HL-60 (cell line): Measurements from ENCODE around the gene NPHP4.

Source experiments
- GABPA ChIP-seq: IDR thresholded peaks from 2 replicates; pipeline ENCODE4 v1.6.1; 2012; ENCODE audit warnings: low read depth
- TF ChIP-seq, protein P1 (sequence below): IDR thresholded peaks from one replicate; pipeline ENCODE4 v1.5.1; 2011; ENCODE audit warnings: low read length, control low read depth, inconsistent platforms; ENCODE audit not compliant: insufficient read depth

DNA sequence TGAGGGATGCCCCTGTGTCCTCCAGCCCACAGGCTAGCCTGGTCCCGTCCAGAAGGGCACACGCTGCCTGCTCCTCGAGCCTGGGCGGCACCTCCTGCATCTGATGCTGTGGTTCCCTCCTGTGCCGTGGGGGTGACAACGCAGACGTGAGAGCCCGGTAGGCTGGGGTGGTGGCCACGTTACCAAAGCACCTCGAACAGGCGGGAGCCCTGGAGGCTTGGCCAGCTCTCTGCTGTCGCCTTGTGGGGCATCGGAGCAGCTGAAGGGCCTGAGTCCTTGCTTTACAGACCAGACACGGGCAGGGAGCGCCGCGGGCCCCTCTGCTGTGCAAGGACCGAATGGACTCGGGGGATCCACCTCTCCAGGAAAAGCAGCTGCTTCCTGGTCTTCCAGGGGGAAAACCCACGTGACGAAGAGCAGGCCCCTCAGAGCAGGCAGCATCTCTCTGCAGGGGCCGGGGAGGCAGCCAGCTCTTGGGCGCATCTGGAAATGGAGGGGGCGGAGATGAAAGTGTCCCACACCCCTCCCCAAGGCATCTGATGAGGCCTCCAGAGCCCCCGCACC is 133.3 kb downstream of the NPHP4 start:
- TF ChIP-seq, protein P1, sequence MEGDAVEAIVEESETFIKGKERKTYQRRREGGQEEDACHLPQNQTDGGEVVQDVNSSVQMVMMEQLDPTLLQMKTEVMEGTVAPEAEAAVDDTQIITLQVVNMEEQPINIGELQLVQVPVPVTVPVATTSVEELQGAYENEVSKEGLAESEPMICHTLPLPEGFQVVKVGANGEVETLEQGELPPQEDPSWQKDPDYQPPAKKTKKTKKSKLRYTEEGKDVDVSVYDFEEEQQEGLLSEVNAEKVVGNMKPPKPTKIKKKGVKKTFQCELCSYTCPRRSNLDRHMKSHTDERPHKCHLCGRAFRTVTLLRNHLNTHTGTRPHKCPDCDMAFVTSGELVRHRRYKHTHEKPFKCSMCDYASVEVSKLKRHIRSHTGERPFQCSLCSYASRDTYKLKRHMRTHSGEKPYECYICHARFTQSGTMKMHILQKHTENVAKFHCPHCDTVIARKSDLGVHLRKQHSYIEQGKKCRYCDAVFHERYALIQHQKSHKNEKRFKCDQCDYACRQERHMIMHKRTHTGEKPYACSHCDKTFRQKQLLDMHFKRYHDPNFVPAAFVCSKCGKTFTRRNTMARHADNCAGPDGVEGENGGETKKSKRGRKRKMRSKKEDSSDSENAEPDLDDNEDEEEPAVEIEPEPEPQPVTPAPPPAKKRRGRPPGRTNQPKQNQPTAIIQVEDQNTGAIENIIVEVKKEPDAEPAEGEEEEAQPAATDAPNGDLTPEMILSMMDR = no peak
- TF ChIP-seq GABPA = no peak
